Measurements from ENCODE around the gene PRORP. TPM values are rescaled to one million over a fixed set of nuclear protein-coding genes. Genes with fewer than 3 reads are reported as not detected.

PRORP gene
- total and polyA plus RNA-seq, 2 of the 13 experiments (the other 11 are each of a cell fraction or from before 2014, with no cell fraction given), result 48.9 to 88.7 TPM

DNA sequence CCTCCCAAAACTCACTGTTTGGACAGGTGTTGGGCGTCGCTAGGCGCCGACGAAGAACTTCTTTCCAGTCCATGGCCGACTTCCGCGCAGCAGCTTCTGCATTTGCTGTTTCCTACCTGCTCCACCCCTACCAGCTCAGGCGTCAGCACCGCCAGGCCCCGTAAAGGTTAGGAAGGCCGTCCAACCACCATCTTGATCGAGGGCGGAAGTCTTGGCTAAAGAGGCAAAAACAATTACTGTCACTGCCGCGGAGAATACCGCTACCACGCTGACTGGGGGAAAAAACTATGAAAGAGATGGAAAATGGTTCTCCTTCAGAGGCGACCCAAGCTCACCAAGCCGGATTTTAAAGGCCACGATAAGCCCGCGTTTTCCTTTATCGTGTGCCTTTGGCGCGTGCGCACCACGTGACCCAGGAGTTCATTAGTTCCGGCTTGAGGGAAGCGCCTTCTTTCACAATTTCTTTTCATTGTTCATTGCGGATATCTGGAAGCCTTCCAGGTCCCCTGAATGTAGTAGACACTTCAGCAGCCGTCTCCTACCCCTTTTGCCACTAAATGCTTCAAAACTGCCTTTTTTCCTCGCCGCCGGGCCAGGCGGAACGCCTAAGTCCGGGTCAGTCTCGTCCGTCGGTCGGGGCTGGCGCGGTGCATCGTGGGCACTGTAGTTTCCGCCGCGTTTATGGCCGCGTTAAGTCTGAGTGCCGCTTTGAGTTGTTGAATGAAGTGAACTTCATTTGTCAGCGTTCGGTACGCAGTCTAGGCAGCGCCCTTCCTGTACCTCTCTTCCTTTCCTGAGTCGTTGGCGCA, at the start of gene PRORP, which contains the start of gene PPP2R3C (continued):
- peak; percentile 85 for TF ChIP-seq ZNF567 (CRISPR knock-in tag; IDR thresholded peaks at IDR 0.05; ENCODE audit: borderline replicate concordance)
- peak; percentile 90 for TF ChIP-seq THAP7 (CRISPR knock-in tag; IDR thresholded peaks at IDR 0.05)
- TF ChIP-seq NR2F1 (CRISPR knock-in tag; IDR thresholded peaks at IDR 0.05), result peak; percentile 54 to 58; a peak in 2 of 4 replicates
- peak; percentile 96 for TF ChIP-seq ELF1 (CRISPR knock-in tag; IDR thresholded peaks at IDR 0.05)
- TF ChIP-seq SP4 (CRISPR knock-in tag; IDR thresholded peaks at IDR 0.05), result peak; percentile 85; the same call in 1 of the 2 replicates
- peak; percentile 91 for TF ChIP-seq ZXDC (CRISPR knock-in tag; IDR thresholded peaks at IDR 0.05)
- TF ChIP-seq LBX2 (CRISPR knock-in tag; IDR thresholded peaks at IDR 0.05; ENCODE audit: borderline replicate concordance), result peak; percentile 73; the same call in 1 of the 2 replicates
- peak; percentile 83 for TF ChIP-seq HINFP (CRISPR knock-in tag; IDR thresholded peaks at IDR 0.05; ENCODE audit: low read depth)
- TF ChIP-seq MED1 (CRISPR knock-in tag; IDR thresholded peaks at IDR 0.05), result peak; percentile 85
- peak; percentile 99 for TF ChIP-seq ZNF737 (CRISPR knock-in tag; IDR thresholded peaks at IDR 0.05; ENCODE audit: borderline replicate concordance)
- peak; percentile 77; the same call in 1 of the 2 replicates for TF ChIP-seq MIER2 (CRISPR knock-in tag; IDR thresholded peaks at IDR 0.05)
- 0 out of 2 replicates have a peak, but pooled peaks have one; percentile 89 for TF ChIP-seq MZF1 (CRISPR knock-in tag; IDR thresholded peaks at IDR 0.05; ENCODE audit: borderline replicate concordance)
- TF ChIP-seq RXRA (CRISPR knock-in tag; IDR thresholded peaks at IDR 0.05), result peak; percentile 75
- no peak; the same call in none of the 2 replicates for TF ChIP-seq RELA (CRISPR knock-in tag; IDR thresholded peaks at IDR 0.05)
- TF ChIP-seq ZNF180 (CRISPR knock-in tag; IDR thresholded peaks at IDR 0.05; ENCODE audit: borderline replicate concordance, low read depth), result peak; percentile 93
- TF ChIP-seq PBX2 (CRISPR knock-in tag; IDR thresholded peaks at IDR 0.05), result no peak
- peak; percentile 37 for TF ChIP-seq CTCF (CRISPR knock-in tag; IDR thresholded peaks at IDR 0.05)
- TF ChIP-seq, protein P1, sequence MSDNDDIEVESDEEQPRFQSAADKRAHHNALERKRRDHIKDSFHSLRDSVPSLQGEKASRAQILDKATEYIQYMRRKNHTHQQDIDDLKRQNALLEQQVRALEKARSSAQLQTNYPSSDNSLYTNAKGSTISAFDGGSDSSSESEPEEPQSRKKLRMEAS (IDR thresholded peaks at IDR 0.05), result peak; percentile 99
- TF ChIP-seq ZNF788 (CRISPR knock-in tag; IDR thresholded peaks at IDR 0.05; ENCODE audit: borderline replicate concordance), result peak; percentile 87; the same call in 1 of the 2 replicates
- peak; percentile 12; the same call in 1 of the 2 replicates for TF ChIP-seq NFE2L2 (IDR thresholded peaks at IDR 0.05; ENCODE audit: low read length)

Measured in HepG2 (cell line).